Stomach (tissue), 4 donors: ENCODE measurements around the gene ARHGAP33.

Experiments used
- CTCF ChIP-seq, 7 experiments: fragments of 450-650 bp in 4 of 7; fragments of 200-600 bp in 3 of 7; sonication (generic) in 3 of 7; IDR thresholded peaks; one replicate each; pipeline ENCODE4 v1.5.1; 2016 to 2019; ENCODE audit warnings: antibody characterized with exemption in 7 of 7, control low read depth in 2 of 7, mild to moderate bottlenecking in 1 of 7
- EP300 ChIP-seq: sonication (generic); formaldehyde crosslinking; IDR thresholded peaks from one replicate; pipeline ENCODE4 v1.6.1; 2017; ENCODE audit warnings: antibody characterized with exemption
- POLR2AphosphoS5 ChIP-seq, 3 donors: sonication (generic); formaldehyde crosslinking; IDR thresholded peaks; one replicate each; pipeline ENCODE4 v1.6.1; 2016; ENCODE audit warnings: antibody characterized with exemption in 3 of 3

DNA sequence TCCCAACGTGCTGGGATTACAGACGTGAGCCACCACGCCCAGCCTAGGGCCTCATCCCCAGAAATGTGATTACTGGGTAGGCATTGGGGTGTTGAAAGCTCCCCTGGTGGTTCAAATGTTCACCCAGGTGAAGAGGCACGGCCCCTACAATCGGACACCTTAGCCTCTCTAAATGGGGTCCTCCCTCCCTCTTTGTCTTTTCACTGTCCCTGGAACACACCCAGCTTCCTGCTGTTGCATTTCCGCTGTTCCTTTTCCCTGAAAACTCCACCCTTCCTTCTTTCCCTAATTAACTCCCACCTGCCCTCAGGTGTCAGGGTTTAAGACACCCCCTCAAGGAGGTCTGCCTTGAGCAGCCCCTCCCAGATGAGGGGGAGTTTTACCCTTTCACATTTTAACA, 40.9 kb downstream of the ARHGAP33 start:
- TF ChIP-seq CTCF (IDR thresholded peaks at IDR 0.05) (no peak), POLR2AphosphoS5 (IDR thresholded peaks at IDR 0.05) (no peak), EP300 (no peak)
